ENCODE measurements around the gene DPM1.

The DPM1 gene

DNA sequence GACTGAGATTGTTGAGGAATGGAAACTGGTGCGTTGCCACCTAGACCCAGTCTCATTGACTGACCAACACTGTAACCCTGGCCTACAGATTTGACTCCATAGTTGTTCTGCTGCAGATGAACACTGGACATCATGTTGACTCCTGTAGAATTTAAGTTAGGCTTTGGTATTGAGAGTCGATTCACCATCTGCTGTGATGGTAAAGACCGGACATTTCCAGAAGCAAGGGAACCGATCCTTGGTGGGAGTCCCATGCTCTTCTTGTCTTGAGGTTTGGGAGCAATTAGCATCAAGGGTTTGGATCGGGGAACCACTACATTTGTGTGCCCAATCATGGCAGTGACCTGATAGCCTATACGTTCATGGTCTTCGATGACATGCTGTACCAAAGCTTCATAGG lies 64.7 kb downstream of the DPM1 start:
- DNase-seq (ENCODE audit: low spot score) = no peak
- TF ChIP-seq, protein P1, sequence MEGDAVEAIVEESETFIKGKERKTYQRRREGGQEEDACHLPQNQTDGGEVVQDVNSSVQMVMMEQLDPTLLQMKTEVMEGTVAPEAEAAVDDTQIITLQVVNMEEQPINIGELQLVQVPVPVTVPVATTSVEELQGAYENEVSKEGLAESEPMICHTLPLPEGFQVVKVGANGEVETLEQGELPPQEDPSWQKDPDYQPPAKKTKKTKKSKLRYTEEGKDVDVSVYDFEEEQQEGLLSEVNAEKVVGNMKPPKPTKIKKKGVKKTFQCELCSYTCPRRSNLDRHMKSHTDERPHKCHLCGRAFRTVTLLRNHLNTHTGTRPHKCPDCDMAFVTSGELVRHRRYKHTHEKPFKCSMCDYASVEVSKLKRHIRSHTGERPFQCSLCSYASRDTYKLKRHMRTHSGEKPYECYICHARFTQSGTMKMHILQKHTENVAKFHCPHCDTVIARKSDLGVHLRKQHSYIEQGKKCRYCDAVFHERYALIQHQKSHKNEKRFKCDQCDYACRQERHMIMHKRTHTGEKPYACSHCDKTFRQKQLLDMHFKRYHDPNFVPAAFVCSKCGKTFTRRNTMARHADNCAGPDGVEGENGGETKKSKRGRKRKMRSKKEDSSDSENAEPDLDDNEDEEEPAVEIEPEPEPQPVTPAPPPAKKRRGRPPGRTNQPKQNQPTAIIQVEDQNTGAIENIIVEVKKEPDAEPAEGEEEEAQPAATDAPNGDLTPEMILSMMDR (IDR thresholded peaks at IDR 0.05; ENCODE audit: extremely low read depth, missing control alignments) = no peak

GRCh38 chr20:50892394-50892793 lies 65.9 kb downstream of the DPM1 start:
- DNase-seq (ENCODE audit: low spot score) = no peak
- TF ChIP-seq, protein P1 (IDR thresholded peaks at IDR 0.05; ENCODE audit: extremely low read depth, missing control alignments) = no peak

GRCh38 chr20:50891138-50891537 lies 67.2 kb downstream of the DPM1 start:
- TF ChIP-seq, protein P1 (IDR thresholded peaks at IDR 0.05; ENCODE audit: extremely low read depth, missing control alignments) = no peak
- DNase-seq (ENCODE audit: low spot score) = no peak

- TF ChIP-seq, protein P1 (IDR thresholded peaks at IDR 0.05; ENCODE audit: extremely low read depth, missing control alignments) = no peak
- no peak for DNase-seq (ENCODE audit: low spot score)
Measured at GRCh38 chr20:50887576-50887975, 70.8 kb downstream of the DPM1 start.

GRCh38 chr20:50886184-50886790 lies 72.0 kb downstream of the DPM1 start:
- TF ChIP-seq, protein P1 (IDR thresholded peaks at IDR 0.05; ENCODE audit: extremely low read depth, missing control alignments) = no peak
- DNase-seq (ENCODE audit: low spot score) = no peak

GRCh38 chr20:50885781-50886180 lies 72.6 kb downstream of the DPM1 start:
- no peak for DNase-seq (ENCODE audit: low spot score)
- TF ChIP-seq, protein P1 (IDR thresholded peaks at IDR 0.05; ENCODE audit: extremely low read depth, missing control alignments) = no peak

DNA sequence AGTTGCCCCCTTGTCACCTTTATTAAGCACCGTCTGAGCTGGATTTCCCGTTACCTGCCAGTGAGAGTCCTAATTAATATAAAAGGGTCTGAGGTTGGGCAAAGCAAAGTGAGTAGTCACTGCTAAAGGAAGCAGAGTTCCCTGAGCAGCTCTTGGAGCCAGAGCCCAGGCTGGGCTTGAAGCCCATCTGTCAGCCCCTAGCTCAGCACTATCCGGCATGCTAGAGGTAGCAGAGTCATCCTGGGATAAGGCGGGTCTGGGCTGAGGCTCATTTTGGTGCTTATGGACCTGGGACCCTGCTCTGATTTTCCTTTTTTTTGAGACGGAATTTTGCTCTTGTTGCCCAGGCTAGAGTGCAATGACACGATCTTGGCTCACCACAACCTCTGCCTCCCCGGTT lies 73.3 kb downstream of the DPM1 start:
- DNase-seq (ENCODE audit: low spot score) = no peak
- TF ChIP-seq, protein P1 (IDR thresholded peaks at IDR 0.05; ENCODE audit: extremely low read depth, missing control alignments) = no peak
